ENCODE results near the gene SSU72. TPM values are rescaled to one million over a fixed set of nuclear protein-coding genes. Genes with fewer than 3 reads are reported as not detected.
A peak's percentile ranks its signal among the peaks of the same experiment; 100 is the strongest.
"Not testable (repeated sequence)": the region's sequence is repeated elsewhere in the genome, so short reads cannot be mapped to it uniquely, and the experiment has no call there.

SSU72 gene
- polyA plus RNA-seq, 10 donors, result 80.9 to 98.9 (median 86.8) TPM

DNA sequence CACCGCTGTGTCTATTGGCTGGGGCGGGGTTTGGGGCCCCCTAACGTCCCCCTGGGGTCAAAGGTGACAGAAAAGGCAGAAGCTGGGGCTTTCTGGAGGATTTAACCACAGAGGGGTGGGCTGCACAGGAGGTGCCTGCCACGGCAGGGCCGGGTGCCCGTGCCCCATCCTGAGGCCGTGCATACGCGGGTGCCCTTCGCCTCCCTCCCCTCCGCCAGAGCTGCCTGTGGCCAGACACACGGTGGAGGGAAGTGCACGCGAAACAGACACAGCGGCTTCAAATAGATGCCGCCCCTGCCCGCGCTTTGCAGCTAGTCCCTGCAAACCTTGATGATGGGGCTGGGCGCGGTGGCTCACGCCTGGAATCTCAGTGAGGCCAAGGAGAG is 65.2 kb downstream of the SSU72 start:
- not testable (repeated sequence) for DNase-seq

DNA sequence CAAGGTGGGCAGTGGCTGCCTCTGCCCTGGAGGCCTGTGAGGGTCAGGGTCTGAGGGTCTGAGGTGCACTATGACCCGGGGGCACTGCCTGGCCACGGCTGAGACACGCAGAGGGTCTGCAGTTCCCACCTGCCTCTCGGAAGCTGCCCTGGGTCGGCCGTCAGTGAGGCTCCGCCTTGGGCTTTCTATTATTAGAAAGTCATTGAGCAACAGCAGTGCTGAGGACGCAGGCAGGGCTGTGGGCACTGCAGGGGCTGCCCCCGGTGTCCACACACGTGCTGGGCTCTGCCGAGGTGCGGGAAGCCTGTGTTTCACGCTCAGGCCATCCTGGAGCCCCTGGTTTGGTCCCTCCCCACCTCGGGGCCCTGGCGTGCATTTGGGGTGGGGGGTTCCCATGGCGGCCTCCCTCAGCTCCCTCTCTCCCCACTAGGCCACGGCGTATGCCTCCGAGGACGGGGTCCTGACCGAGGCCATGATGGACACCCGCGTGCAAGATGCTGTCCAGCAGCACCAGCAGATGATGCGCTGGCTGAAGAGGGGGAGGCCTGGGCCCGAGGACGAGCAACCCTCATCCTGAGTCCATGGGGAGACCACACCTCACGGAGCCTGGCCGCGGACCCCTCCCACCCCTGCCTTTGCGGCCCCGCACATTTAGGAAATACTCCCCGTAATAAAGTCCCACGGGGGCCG is 65.7 kb downstream of the SSU72 start:
- not testable (repeated sequence) for DNase-seq

DNA sequence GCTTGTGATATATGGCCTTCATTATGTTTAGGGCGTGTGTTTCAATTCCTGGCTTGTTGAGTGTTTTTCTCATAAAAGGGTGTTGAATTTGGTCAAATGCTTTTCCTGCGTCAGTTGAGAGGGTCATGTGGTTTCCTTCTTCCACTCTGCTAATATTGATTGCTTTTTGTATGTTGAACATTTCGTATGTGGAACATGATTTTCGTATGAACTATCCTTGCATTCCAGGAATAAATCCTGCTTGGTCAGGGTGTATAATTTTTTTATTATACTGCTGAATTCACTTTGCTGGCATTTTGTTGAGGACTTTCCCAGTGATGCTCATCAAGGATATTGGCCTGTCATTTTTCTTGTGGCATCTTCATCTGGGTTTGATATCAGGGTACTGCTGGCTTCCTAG is 67.4 kb downstream of the SSU72 start:
- DNase-seq, result no peak

DNA sequence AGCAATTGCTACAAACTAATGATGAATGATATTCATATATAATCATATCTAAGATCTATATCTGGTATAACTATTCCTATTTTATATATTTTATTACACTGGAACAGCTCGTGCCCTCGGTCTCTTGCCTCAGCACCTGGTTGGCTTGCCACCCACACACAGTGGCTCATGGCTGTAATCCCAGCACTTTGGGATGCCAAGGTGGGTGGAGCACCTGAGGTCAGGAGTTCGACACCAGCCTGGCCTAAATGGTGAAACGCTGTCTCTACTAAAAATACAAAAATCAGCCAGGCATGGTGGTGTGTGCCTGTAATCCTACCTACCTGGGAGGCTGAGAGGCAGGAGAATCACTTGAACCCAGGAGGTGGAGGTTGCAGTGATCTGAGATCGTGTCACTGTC is 68.9 kb downstream of the SSU72 start:
- DNase-seq, result not testable (repeated sequence)

DNA sequence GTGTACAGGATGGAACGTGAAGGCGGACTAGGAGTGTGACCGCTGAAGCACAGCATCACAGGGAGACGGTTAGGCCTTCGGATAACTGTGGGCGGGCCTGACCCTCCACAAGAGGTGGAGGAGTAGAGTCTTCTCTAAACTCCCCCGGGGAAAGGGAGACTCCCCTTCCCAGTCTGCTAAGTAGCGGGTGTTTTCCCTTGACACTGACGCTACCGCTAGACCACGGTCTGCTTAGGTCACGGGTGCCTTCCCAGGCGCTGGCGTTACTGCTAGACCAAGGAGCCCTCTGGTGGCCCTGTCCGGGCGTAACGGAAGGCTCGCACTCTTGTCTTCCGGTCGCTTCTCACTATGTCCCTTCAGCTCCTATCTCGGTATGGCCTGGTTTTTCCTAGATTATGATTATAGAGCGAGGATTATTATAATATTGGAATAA is 69.3 kb downstream of the SSU72 start:
- not testable (repeated sequence) for DNase-seq

DNA sequence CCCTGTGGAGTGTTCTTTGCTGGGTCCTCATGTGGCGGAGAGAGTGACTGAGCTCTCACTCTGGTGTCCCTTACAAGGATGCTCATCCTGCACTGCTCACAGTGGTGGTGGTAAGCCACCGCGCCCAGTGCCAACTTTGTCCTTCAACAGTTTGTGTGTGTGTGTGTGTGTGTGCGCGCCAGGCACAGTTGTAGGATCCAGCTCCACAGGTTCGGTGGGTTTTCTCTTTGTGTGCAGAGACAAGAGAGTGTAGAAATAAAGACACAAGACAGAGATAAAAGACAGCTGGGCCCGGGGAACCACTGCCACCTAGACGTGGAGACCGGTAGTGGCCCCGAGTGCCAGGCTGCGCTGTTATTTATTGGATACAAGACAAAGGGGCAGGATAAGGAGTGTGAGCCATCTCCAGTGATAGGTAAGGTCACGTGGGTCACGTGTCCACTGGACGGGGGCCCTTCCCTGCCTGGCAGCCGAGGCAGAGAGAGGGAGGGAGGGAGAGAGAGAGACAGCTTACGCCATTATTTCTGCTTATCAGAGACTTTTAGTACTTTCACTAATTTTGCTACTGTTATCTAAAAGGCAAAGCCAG is 69.8 kb downstream of the SSU72 start:
- peak; percentile 16 to 60 (median 20) for DNase-seq

DNA sequence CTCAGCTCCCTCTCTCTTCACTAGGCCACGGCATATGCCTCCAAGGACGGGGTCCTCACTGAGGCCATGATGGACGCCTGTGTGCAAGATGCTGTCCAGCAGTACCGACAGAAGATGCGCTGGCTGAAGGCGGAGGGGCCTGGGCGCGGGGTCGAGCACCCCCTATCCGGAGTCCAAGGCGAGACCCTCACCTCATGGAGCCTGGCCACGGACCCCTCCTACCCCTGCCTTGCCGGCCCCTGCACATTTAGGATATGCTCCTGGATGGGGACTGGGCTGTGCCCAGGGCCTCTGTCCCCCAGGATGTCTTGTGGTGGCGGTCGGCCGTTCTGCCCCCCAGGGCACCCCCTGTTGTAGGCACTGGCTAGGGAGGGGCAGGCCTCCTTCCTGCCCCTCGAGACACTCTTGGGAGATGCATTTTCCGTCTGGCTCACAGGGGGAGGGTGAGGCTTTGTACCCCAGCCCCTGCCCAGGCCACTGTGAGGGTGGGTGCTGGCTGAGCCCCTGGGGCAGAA is 79.1 kb downstream of the SSU72 start:
- not testable (repeated sequence) for DNase-seq

DNA sequence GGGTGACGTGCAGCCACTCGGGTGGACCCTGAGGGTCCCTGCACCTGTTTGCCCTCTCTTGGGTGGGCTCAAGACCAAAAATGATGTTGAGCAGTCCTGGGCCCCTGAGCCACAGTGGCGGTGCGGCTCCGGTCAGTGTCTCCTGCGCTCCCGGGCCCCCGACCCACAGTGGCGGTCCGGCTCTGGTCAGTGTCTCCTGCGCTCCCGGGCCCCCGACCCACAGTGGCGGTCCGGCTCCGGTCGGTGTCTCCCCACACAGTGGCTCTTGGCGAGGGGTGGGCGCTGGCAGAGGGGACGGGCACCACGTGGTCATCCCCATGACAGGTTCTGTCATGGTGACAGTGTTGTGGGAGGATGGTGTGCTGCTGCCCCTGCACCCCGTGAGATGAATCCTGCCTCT is 80.4 kb downstream of the SSU72 start:
- DNase-seq, result not testable (repeated sequence)

Other genes with a start within 250 kb of the SSU72 start
- 1 to 10 TPM; 1.4 to 3.2 (median 1.9) TPM for gene TAS1R3, start 243.6 kb downstream of the SSU72 start, polyA plus RNA-seq (ENCODE audit: insufficient read length in 10 of 10)
- 10 to 100 TPM; 26.6 to 50.4 (median 34.9) TPM for gene DVL1, start 225.4 kb downstream of the SSU72 start, polyA plus RNA-seq (ENCODE audit: insufficient read length in 10 of 10)
- 100 to 1,000 TPM in 2 of 10 donors, 10 to 100 TPM in 8; 52.6 to 111 (median 69.8) TPM for gene MXRA8, start 216.3 kb downstream of the SSU72 start, polyA plus RNA-seq (ENCODE audit: insufficient read length in 10 of 10)
- gene AURKAIP1, start 199.7 kb downstream of the SSU72 start, polyA plus RNA-seq (ENCODE audit: insufficient read length in 10 of 10), result 10 to 100 TPM; 44.1 to 80.7 (median 57.9) TPM
- gene CCNL2, start 175.5 kb downstream of the SSU72 start, polyA plus RNA-seq (ENCODE audit: insufficient read length in 10 of 10), result 100 to 1,000 TPM in 9 of 10 donors, 10 to 100 TPM in 1; 99.5 to 280 (median 146) TPM
- gene MRPL20, start 167.6 kb downstream of the SSU72 start, polyA plus RNA-seq (ENCODE audit: insufficient read length in 10 of 10), result 100 to 1,000 TPM in 7 of 10 donors, 10 to 100 TPM in 3; 93.2 to 116 (median 110) TPM
- gene ANKRD65, start 153.6 kb downstream of the SSU72 start, polyA plus RNA-seq (ENCODE audit: insufficient read length in 10 of 10), result 10 to 100 TPM; 10.3 to 15.7 (median 14.3) TPM
- gene VWA1, start 139.2 kb downstream of the SSU72 start, polyA plus RNA-seq (ENCODE audit: insufficient read length in 10 of 10), result 10 to 100 TPM; 39.3 to 78.6 (median 50.7) TPM
- gene ATAD3C, start 125.2 kb downstream of the SSU72 start, polyA plus RNA-seq (ENCODE audit: insufficient read length in 10 of 10), result 1 to 10 TPM in 1 of 10 donors, under 1 TPM in 9; 0.25 to 1.5 (median 0.61) TPM
- gene ATAD3B, start 103.1 kb downstream of the SSU72 start, polyA plus RNA-seq (ENCODE audit: insufficient read length in 10 of 10), result 10 to 100 TPM in 8 of 10 donors, 1 to 10 TPM in 2; 8.5 to 14.5 (median 12.0) TPM
- gene ATAD3A, start 62.7 kb downstream of the SSU72 start, polyA plus RNA-seq (ENCODE audit: insufficient read length in 10 of 10), result 10 to 100 TPM; 10.2 to 21.1 (median 17.9) TPM
- 1 to 10 TPM; 1.7 to 8.0 (median 3.5) TPM for gene TMEM240, start 34.2 kb downstream of the SSU72 start, polyA plus RNA-seq (ENCODE audit: insufficient read length in 10 of 10)
- gene FNDC10, start 25.3 kb upstream of the SSU72 start, polyA plus RNA-seq (ENCODE audit: insufficient read length in 10 of 10), result 1 to 10 TPM in 9 of 10 donors, under 1 TPM in 1; 0.97 to 3.9 (median 2.1) TPM
- gene MIB2, start 40.6 kb upstream of the SSU72 start, polyA plus RNA-seq (ENCODE audit: insufficient read length in 10 of 10), result 10 to 100 TPM; 34.0 to 75.0 (median 57.5) TPM
- gene MMP23B, start 57.3 kb upstream of the SSU72 start, polyA plus RNA-seq (ENCODE audit: insufficient read length in 10 of 10), result 10 to 100 TPM; 17.5 to 52.0 (median 25.9) TPM
- 10 to 100 TPM; 31.1 to 35.7 (median 33.1) TPM for gene CDK11B, start 84.1 kb upstream of the SSU72 start, polyA plus RNA-seq (ENCODE audit: insufficient read length in 10 of 10)
- gene SLC35E2B, start 117.9 kb upstream of the SSU72 start, polyA plus RNA-seq (ENCODE audit: insufficient read length in 10 of 10), result 10 to 100 TPM; 29.1 to 61.6 (median 45.5) TPM
- gene CDK11A, start 149.5 kb upstream of the SSU72 start, polyA plus RNA-seq (ENCODE audit: insufficient read length in 10 of 10), result 10 to 100 TPM; 16.7 to 31.9 (median 21.2) TPM
- 10 to 100 TPM; 25.1 to 40.0 (median 30.4) TPM for gene NADK, start 203.6 kb upstream of the SSU72 start, polyA plus RNA-seq (ENCODE audit: insufficient read length in 10 of 10)